HepG2 (cell line): Measurements from ENCODE around the gene COBL. TPM values are rescaled to one million over a fixed set of nuclear protein-coding genes. Genes with fewer than 3 reads are reported as not detected.
A peak's percentile ranks its signal among the peaks of the same experiment; 100 is the strongest.

ENCODE experiments used
- ATAC-seq: fragments of 200-7000 bp; cut with Tn5 transposase; 3 replicates; pipeline ENCODE4 v1.9.1; 2020; ENCODE audit warnings: mild to moderate bottlenecking, moderate library complexity
- BruUV-seq: library from RNA; stranded (reverse); fragments of 400-500 nt; replicated peaks from 2 replicates; lab custom pipeline; 2021; lab: Mats Ljungman, UMichigan
- CTCF ChIA-PET: fragments of 300-600 bp; formaldehyde crosslinking; extraction: SDS; loops from one replicate; lab custom pipeline; 2021; ENCODE audit warnings: low total read pairs, inconsistent platforms, low intra/inter-chr PET ratio; lab: Yijun Ruan, JAX
- POLR2A ChIA-PET: fragments of 350-600 bp; sonication (Branson Sonifier 250); formaldehyde crosslinking; loops from one replicate; lab custom pipeline; 2020; ENCODE audit warnings: antibody characterized with exemption, inconsistent platforms; lab: Yijun Ruan, JAX
- DNase-seq: peaks from one replicate; pipeline ENCODE4 v3.0.0-alpha.2; 2015; ENCODE audit warnings: low spot score
- FAIRE-seq: peaks from 3 replicates; lab custom pipeline; 2011; peaks lifted over from hg19 to GRCh38; lab: Jason Lieb, UNC
- H2AFZ ChIP-seq: one replicate; pipeline ENCODE4 v1.6.1; 2011; ENCODE audit warnings: low read length, inconsistent platforms
- H3K27ac ChIP-seq: fragments of 300-600 bp; 3 replicates; pipeline ENCODE4 v1.8.0; 2011; ENCODE audit warnings: mixed run types, mild to moderate bottlenecking, mixed read lengths, low read length, inconsistent platforms; ENCODE audit not compliant: insufficient read depth; ENCODE audit errors: extremely low read length
- H3K27me3 ChIP-seq, 2 experiments: fragments of 200-600 bp in 1 of 2; 2 replicates in 1 of 2; 3 replicates in 1 of 2; pipeline versions ENCODE4 v1.6.0 to v1.8.0; 2011; ENCODE audit warnings: low read length in 2 of 2, mild to moderate bottlenecking in 2 of 2, moderate library complexity in 2 of 2, inconsistent platforms in 1 of 2; ENCODE audit not compliant: insufficient read depth in 2 of 2, control insufficient read depth in 1 of 2
- H3K36me3 ChIP-seq, 2 experiments: fragments of 200-600 bp in 1 of 2; replicated peaks in 1 of 2; 2 replicates in 1 of 2; 3 replicates in 1 of 2; pipeline versions ENCODE4 v1.5.1 to v1.8.0; 2011; ENCODE audit warnings: low read length in 2 of 2, inconsistent platforms in 1 of 2; ENCODE audit not compliant: insufficient read depth in 2 of 2, control insufficient read depth in 1 of 2
- H3K4me1 ChIP-seq: 2 replicates; pipeline ENCODE4 v1.5.1; 2012; ENCODE audit warnings: low read length, inconsistent platforms; ENCODE audit not compliant: insufficient read depth
- H3K4me2 ChIP-seq: 2 replicates; pipeline ENCODE4 v1.6.0; 2011; ENCODE audit warnings: low read depth, low read length, inconsistent platforms
- H3K4me3 ChIP-seq, 3 experiments: fragments of 200-600 bp in 1 of 3; sonication (generic), shearing (Covaris generic) in 1 of 3; replicated peaks in 1 of 3; 2 replicates each; pipeline ENCODE4 v1.5.1; 2011 to 2016; ENCODE audit warnings: low read length in 3 of 3, inconsistent platforms in 2 of 3, low read depth in 2 of 3, mild to moderate bottlenecking in 2 of 3, control low read depth in 1 of 3, mixed read lengths in 1 of 3; ENCODE audit not compliant: insufficient read depth in 1 of 3
- H3K79me2 ChIP-seq: one replicate; pipeline ENCODE4 v1.6.1; 2011; ENCODE audit warnings: low read length, inconsistent platforms; ENCODE audit not compliant: insufficient read depth
- H3K9ac ChIP-seq: 2 replicates; pipeline ENCODE4 v1.6.0; 2011; ENCODE audit warnings: mild to moderate bottlenecking, low read depth, low read length, inconsistent platforms; ENCODE audit not compliant: insufficient read depth
- H3K9me3 ChIP-seq: 2 replicates; pipeline ENCODE4 v1.5.1; 2012; ENCODE audit warnings: mild to moderate bottlenecking, low read length
- H4K20me1 ChIP-seq: 2 replicates; pipeline ENCODE4 v1.6.0; 2011; ENCODE audit warnings: inconsistent platforms, mild to moderate bottlenecking, low read length, moderate library complexity; ENCODE audit not compliant: insufficient read depth
- ARHGAP35 ChIP-seq: sonication (generic); formaldehyde crosslinking; IDR thresholded peaks from 2 replicates; pipeline ENCODE4 v1.9.0; 2022; ENCODE audit warnings: mild to moderate bottlenecking, inconsistent platforms, moderate library complexity, missing genetic modification reagents, borderline replicate concordance
- CBX5 ChIP-seq: sonication (generic); formaldehyde crosslinking; IDR thresholded peaks from 2 replicates; pipeline ENCODE4 v1.4.0; 2020; ENCODE audit warnings: missing genetic modification reagents, borderline replicate concordance
- GABPB1 ChIP-seq: IDR thresholded peaks from 2 replicates; pipeline ENCODE4 v1.6.1; 2016; ENCODE audit warnings: mild to moderate bottlenecking, missing genetic modification reagents, moderate library complexity, missing compliant biosample characterization
- MXI1 ChIP-seq: IDR thresholded peaks from 3 replicates; pipeline ENCODE4 v1.6.1; 2012; ENCODE audit warnings: low read depth, low read length, inconsistent platforms, borderline replicate concordance
- PHF5A ChIP-seq: IDR thresholded peaks from one replicate; pipeline ENCODE4 v1.6.1; 2018; ENCODE audit warnings: low read depth, missing genetic modification reagents; ENCODE audit not compliant: unreplicated experiment
- U2AF1 ChIP-seq: fragments of 200-400 bp; formaldehyde crosslinking; optimal IDR thresholded peaks from 2 replicates; pipeline ENCODE3; 2017; ENCODE audit warnings: mild to moderate bottlenecking, low read depth, low read length
- ZKSCAN8 ChIP-seq: IDR thresholded peaks from 2 replicates; pipeline ENCODE4 v1.6.1; 2016; ENCODE audit warnings: borderline replicate concordance, missing genetic modification reagents, missing compliant biosample characterization
- ZNF180 ChIP-seq: sonication (generic); formaldehyde crosslinking; IDR thresholded peaks from 2 replicates; pipeline ENCODE4 v1.4.0; 2020; ENCODE audit warnings: low read depth, missing genetic modification reagents, borderline replicate concordance
- ZNF205 ChIP-seq: IDR thresholded peaks from 2 replicates; pipeline ENCODE4 v1.6.1; 2018; ENCODE audit warnings: missing biosample characterization, missing genetic modification reagents
- ZNF329 ChIP-seq: sonication (generic); formaldehyde crosslinking; IDR thresholded peaks from 2 replicates; pipeline ENCODE4 v1.9.0; 2021; ENCODE audit warnings: low read depth, mild to moderate bottlenecking, missing genetic modification reagents
- ZNF367 ChIP-seq: sonication (generic); formaldehyde crosslinking; IDR thresholded peaks from 2 replicates; pipeline ENCODE4 v1.4.0; 2020; ENCODE audit warnings: missing genetic modification reagents, borderline replicate concordance
- ZNF570 ChIP-seq: sonication (generic); formaldehyde crosslinking; IDR thresholded peaks from 2 replicates; pipeline ENCODE4 v1.4.0; 2020; ENCODE audit warnings: mild to moderate bottlenecking, missing genetic modification reagents, borderline replicate concordance
- ZNF619 ChIP-seq: sonication (generic); formaldehyde crosslinking; IDR thresholded peaks from 2 replicates; pipeline ENCODE4 v1.4.0; 2020; ENCODE audit warnings: mild to moderate bottlenecking, missing genetic modification reagents
- WGBS: methylation state at CpG from one replicate; pipeline ENCODE4 v1.1.6; 2017; ENCODE audit warnings: low lambda C conversion rate; 5-methylcytosine and 5-hydroxymethylcytosine counted together
- in situ Hi-C: cut with HindIII; loops from 2 replicates; pipeline ENCODE4 v1.10.0; 2017; ENCODE audit warnings: low pct_unique_long_range_greater_than_20kb; ENCODE audit not compliant: extremely low pct_ligation_motif_present
- intact Hi-C: fragments of 100-400 bp; cut with micrococcal nuclease; formaldehyde crosslinking; loops from one replicate; pipeline ENCODE4 v1.10.0; 2022; ENCODE audit not compliant: unreplicated experiment
- polyA plus RNA-seq, 8 experiments: library from polyadenylated mRNA; depleted of rRNA in 3 of 8; stranded (reverse) in 7 of 8; unstranded in 1 of 8; fragments of >200 nt; fragmentation: Illumina TruSeq in 4 of 8; extraction: Trizol in 4 of 8; gene quantifications; 2 replicates each; pipeline versions ENCODE4 v1.2.1 to v1.2.3, GENCODE V29; 2011 to 2016; ENCODE audit warnings: low read depth in 4 of 8, missing spikeins in 1 of 8, mixed read lengths in 1 of 8; ENCODE audit not compliant: insufficient read depth in 1 of 8
- total RNA-seq, 5 experiments: library from RNA; depleted of rRNA; stranded (reverse); fragments of >200 nt; fragmentation: Illumina TruSeq; extraction: Trizol; gene quantifications; 2 replicates each; pipeline ENCODE4 v1.2.3, GENCODE V29; 2016; ENCODE audit warnings: low read depth in 1 of 5
- TF ChIP-seq, protein P1 (sequence below): sonication (generic); formaldehyde crosslinking; IDR thresholded peaks from 2 replicates; pipeline ENCODE4 v1.9.0; 2021; ENCODE audit warnings: missing genetic modification reagents, borderline replicate concordance

COBL gene
- total and polyA plus RNA-seq, 2 of the 13 experiments (the other 11 are each of a cell fraction or from before 2014, with no cell fraction given) = 3.8 to 4.9 TPM

GRCh38 chr7:51313738-51314425 lies 2.7 kb downstream of the COBL start:
- no peak for TF ChIP-seq ZNF205
- no peak for TF ChIP-seq ARHGAP35 (CRISPR knock-in tag)
- TF ChIP-seq ZNF329 = no peak
- no peak for TF ChIP-seq PHF5A (CRISPR knock-in tag)
- no peak for TF ChIP-seq CBX5 (CRISPR knock-in tag)
- TF ChIP-seq U2AF1 = no peak
- no peak for TF ChIP-seq MXI1
- no peak for TF ChIP-seq ZNF367 (CRISPR knock-in tag)
- TF ChIP-seq, protein P1, sequence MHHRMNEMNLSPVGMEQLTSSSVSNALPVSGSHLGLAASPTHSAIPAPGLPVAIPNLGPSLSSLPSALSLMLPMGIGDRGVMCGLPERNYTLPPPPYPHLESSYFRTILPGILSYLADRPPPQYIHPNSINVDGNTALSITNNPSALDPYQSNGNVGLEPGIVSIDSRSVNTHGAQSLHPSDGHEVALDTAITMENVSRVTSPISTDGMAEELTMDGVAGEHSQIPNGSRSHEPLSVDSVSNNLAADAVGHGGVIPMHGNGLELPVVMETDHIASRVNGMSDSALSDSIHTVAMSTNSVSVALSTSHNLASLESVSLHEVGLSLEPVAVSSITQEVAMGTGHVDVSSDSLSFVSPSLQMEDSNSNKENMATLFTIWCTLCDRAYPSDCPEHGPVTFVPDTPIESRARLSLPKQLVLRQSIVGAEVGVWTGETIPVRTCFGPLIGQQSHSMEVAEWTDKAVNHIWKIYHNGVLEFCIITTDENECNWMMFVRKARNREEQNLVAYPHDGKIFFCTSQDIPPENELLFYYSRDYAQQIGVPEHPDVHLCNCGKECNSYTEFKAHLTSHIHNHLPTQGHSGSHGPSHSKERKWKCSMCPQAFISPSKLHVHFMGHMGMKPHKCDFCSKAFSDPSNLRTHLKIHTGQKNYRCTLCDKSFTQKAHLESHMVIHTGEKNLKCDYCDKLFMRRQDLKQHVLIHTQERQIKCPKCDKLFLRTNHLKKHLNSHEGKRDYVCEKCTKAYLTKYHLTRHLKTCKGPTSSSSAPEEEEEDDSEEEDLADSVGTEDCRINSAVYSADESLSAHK (CRISPR knock-in tag) = no peak
- TF ChIP-seq ZNF570 = no peak
- no peak for TF ChIP-seq ZNF180 (CRISPR knock-in tag)
- TF ChIP-seq GABPB1 (CRISPR knock-in tag) = no peak
- TF ChIP-seq ZNF619 (CRISPR knock-in tag) = no peak
- TF ChIP-seq ZKSCAN8 = no peak
- in situ Hi-C loops (no loop called here), intact Hi-C loops (loop anchor here (2.0 to 5.0 kb wide), 2 partner anchors 37 to 87 kb away; no protein-coding TSS in a partner anchor)
- no TSS peak for BruUV-seq
- Histone ChIP-seq H2AFZ (no peak overlapping the region), H3K9me3 (no peaks in the 10 kb centered on the region), H3K4me2 (peak overlapping the region; percentile 47; the same call in 1 of the 2 replicates), H3K4me3 (peak overlapping the region in 1 of 3 experiments; percentile 9; a peak in 1 of 6 replicates), H3K79me2 (peaks cover 49% of the 10 kb centered on the region), H3K4me1 (peaks cover 51% of the 10 kb centered on the region), H3K36me3 (no peaks in the 10 kb centered on the region; a peak in 1 of 5 replicates), H3K27me3 (no peaks in the 10 kb centered on the region; a peak in 1 of 5 replicates), H4K20me1 (0 out of 2 replicates have a peak, but pooled peaks cover 5% of the 10 kb centered on the region), H3K9ac (peak overlapping the region; percentile 27), H3K27ac (peak overlapping the region; percentile 79)
- 32% methylated on average over 6 of the region's 6 CpGs for WGBS
- ChIA-PET POLR2A (no interaction called here), CTCF (no interaction called here)
- DNase-seq = no peak
- ATAC-seq = no peak
- FAIRE-seq = no peak
